Measurements from ENCODE around the gene SCYGR1. TPM values are rescaled to one million over a fixed set of nuclear protein-coding genes. Genes with fewer than 3 reads are reported as not detected.

SCYGR1 gene
- total RNA-seq, 4 donors from 2014 or later = not detected

DNA sequence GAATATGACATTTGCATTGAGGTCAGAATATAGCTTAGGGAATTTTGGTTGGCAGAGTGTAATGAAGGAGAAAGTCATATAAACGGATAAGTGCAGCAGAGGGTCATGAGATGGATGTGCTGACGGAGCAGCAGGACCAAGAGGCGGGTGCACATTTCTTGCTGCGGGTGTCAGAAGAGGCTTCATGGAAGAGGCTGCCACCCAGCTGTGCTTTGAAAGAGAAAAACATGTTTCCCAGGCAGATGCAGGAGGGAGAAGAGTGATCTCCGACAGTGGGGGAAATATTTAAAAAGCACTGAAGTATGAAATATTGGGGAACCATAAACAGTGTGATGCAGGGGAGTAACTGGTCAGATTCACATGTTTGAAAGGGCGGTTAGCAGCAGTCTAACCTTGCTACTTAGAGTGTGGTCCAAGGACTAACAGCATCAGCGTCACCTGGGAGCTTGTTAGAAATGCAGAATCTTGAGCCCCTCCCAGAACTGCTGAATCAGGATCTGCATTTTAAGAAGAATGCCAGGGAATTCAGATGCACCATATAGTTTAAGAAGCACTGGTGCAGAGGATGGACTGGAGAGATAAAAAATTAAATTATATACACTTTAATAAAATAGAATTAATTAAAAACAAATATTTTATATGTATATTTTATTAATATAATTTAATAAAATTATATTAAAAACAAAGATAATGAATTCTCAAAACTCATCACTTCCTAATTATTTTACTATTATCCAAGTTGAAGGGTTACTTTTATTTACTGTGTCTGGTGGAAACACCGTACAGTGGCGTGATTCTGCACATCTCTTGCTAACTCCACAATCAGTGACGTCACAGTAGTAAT, 36.1 kb upstream of the SCYGR1 start:
- 64 to 70% methylated on average over 10 of the region's 10 CpGs for WGBS, 2 donors
- no peak for DNase-seq
- H3K4me1 ChIP-seq = no peaks in the 10 kb centered on the region
- H3K36me3 ChIP-seq = no peaks in the 10 kb centered on the region
- no peak overlapping the region for H3K27ac ChIP-seq
- no peak for TF ChIP-seq POLR2A (IDR thresholded peaks at IDR 0.05)
- TF ChIP-seq, protein P1, sequence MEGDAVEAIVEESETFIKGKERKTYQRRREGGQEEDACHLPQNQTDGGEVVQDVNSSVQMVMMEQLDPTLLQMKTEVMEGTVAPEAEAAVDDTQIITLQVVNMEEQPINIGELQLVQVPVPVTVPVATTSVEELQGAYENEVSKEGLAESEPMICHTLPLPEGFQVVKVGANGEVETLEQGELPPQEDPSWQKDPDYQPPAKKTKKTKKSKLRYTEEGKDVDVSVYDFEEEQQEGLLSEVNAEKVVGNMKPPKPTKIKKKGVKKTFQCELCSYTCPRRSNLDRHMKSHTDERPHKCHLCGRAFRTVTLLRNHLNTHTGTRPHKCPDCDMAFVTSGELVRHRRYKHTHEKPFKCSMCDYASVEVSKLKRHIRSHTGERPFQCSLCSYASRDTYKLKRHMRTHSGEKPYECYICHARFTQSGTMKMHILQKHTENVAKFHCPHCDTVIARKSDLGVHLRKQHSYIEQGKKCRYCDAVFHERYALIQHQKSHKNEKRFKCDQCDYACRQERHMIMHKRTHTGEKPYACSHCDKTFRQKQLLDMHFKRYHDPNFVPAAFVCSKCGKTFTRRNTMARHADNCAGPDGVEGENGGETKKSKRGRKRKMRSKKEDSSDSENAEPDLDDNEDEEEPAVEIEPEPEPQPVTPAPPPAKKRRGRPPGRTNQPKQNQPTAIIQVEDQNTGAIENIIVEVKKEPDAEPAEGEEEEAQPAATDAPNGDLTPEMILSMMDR (IDR thresholded peaks at IDR 0.05) = no peak
- no peak overlapping the region for H3K4me3 ChIP-seq (replicated peaks in 1 of 3)
- intact Hi-C loops (cut with DNase I) = no loop called here
- H3K9me3 ChIP-seq = no peaks in the 10 kb centered on the region
- no peaks in the 10 kb centered on the region for H3K27me3 ChIP-seq

DNA sequence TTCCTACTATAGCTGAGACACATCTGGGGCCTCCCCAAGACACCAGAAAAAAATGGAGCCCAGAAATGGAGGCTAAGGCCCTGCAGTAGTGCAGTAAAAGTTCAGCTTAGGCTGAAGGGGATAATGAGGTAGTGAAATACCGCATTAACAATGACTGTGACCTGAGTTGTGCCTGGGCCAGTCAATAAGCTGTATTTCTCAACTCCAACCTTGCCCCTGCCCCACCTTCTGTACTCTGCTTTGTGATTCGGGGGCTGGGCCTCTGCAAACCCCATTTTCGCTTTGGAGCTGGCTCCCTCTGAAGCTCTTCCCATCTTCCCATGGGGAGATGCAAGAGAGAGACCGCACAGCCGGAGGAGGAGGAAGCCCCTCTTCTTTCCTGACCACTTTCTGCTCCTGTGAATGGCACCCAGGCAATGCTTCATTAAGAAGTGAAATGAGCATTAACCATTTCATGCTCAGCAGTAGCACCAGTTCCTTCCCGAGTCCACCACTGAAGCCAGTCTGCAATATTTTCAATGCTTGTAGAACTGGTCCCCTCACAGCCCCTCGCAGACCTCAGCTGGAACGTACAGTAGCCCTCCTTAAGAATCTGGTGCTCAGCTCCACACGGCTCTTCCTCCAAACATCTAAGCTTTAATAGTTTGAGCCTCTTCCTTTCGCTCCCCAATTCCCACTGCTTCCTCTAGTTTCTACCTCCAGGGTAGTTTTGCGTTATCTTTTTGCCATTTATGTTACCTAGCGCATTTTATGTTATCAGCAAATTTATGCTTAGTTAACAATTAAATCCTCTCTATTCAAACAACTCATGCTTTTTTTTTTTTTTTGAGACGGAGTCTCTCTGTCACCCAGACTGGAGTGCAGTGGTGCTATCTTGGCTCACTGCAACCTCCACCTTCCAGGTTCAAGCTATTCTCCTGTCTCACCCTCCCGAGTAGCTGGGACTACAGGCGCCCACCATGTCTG, 32.6 kb upstream of the SCYGR1 start:
- intact Hi-C loops (cut with DNase I) = no loop called here
- no peaks in the 10 kb centered on the region for H3K27me3 ChIP-seq
- no peak overlapping the region for H3K4me3 ChIP-seq (replicated peaks in 1 of 3)
- no peaks in the 10 kb centered on the region for H3K36me3 ChIP-seq
- H3K27ac ChIP-seq = no peak overlapping the region
- no peaks in the 10 kb centered on the region for H3K9me3 ChIP-seq
- no peak for DNase-seq
- no peaks in the 10 kb centered on the region for H3K4me1 ChIP-seq
- no peak for TF ChIP-seq POLR2A (IDR thresholded peaks at IDR 0.05)
- TF ChIP-seq, protein P1 (IDR thresholded peaks at IDR 0.05) = no peak
- 84 to 86% methylated on average over 15 of the region's 15 CpGs for WGBS, 2 donors

DNA sequence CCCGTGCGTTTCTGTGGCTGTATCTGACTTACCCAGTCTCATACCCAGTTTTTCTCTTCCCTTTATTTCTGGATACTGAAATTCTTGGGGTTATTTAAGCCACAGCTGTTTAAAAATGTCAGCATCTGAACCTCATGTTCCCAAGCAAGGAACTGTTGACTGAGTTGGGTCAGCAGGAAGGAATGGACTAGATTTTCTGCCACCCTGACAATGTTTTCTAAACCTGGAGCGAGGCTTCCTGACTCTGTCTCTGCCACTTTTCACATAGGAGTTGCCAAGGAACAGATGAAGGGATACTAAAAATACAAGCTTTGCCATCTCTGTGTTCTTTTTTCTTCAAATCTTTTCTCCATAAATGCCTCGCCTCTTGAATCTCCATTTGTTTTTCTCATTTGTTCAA, 29.0 kb upstream of the SCYGR1 start:
- DNase-seq = no peak
- WGBS, 2 donors = 89 to 94% methylated on average over 4 of the region's 4 CpGs
- Histone ChIP-seq H3K27ac (no peak overlapping the region), H3K36me3 (no peaks in the 10 kb centered on the region), H3K4me1 (no peaks in the 10 kb centered on the region), H3K27me3 (no peaks in the 10 kb centered on the region), H3K9me3 (no peaks in the 10 kb centered on the region), H3K4me3 (replicated peaks in 1 of 3) (no peak overlapping the region)
- TF ChIP-seq, protein P1 (IDR thresholded peaks at IDR 0.05) = no peak
- TF ChIP-seq POLR2A (IDR thresholded peaks at IDR 0.05) = no peak
- intact Hi-C loops (cut with DNase I) = loop anchor here (10.0 kb wide), 1 partner anchor 348 kb away; no protein-coding TSS in a partner anchor

DNA sequence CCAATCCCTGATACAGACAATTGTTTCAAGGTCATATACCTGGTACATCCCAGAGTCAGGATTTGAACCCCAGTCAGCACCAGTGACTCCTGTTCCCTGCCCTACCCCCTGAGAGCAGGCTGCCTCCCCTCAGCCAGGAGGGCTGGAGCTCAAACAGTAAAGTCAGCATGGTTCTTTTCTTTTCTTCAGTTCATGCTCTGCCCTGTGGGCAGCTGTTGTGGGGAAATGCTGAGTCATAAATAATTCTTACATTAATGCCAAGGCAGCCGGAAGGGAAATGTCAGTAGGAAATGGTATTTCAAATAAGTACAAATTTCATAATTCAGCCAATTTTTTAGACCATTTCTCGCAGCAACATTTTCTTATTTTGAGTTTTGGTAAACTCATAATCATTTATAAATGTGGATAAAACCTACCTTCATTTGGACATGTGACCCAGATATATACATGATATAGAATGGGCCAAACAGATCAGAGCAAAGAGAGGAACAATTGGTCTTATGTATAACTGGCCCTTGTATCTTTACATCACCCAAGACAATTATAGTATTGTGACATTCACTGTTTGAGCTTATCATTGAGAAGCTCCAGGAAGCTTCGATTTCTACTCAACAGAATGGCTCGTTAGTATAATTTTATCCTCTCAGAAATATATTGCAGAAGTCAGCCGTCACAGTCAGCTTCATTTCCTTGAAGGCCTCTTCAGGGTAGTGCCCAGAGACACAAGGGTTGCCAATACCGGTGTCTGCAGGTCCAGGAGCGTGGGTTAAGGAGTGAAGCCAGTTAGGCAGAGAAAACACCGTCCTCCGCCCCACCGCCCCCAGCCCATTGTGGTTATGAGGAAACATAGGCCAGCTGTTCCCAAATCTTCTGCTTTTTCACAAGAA, 28.0 kb upstream of the SCYGR1 start:
- no peaks in the 10 kb centered on the region for H3K36me3 ChIP-seq

More for the DNA sequence above, 28.0 kb upstream of the SCYGR1 start:
- H3K27ac ChIP-seq = no peak overlapping the region
- TF ChIP-seq, protein P1 (IDR thresholded peaks at IDR 0.05) = no peak
- TF ChIP-seq POLR2A (IDR thresholded peaks at IDR 0.05) = no peak
- H3K4me3 ChIP-seq (replicated peaks in 1 of 3) = no peak overlapping the region
- H3K4me1 ChIP-seq = no peaks in the 10 kb centered on the region
- no peaks in the 10 kb centered on the region for H3K9me3 ChIP-seq
- intact Hi-C loops (cut with DNase I) = loop anchor here (10.0 kb wide), 1 partner anchor 349 kb away; no protein-coding TSS in a partner anchor
- no peak for DNase-seq
- WGBS, 2 donors = 78 to 81% methylated on average over 10 of the region's 10 CpGs
- H3K27me3 ChIP-seq = no peaks in the 10 kb centered on the region

Data from thyroid gland (tissue), 4 donors.